GM21529 (cell line): ENCODE measurements around the gene RNF123.
"Not testable (repeated sequence)": the region's sequence is repeated elsewhere in the genome, so short reads cannot be mapped to it uniquely, and the experiment has no call there.

Experiments used
- ATAC-seq: cut with Tn5 transposase; IDR thresholded peaks from one replicate; pipeline ENCODE4 v1.9.1; 2021; ENCODE audit not compliant: unreplicated experiment

RNF123 gene

GRCh38 chr3:49675912-49676311, 13.4 kb upstream of the RNF123 start:
- ATAC-seq: no peak

GRCh38 chr3:49680493-49681231, 8.7 kb upstream of the RNF123 start:
- no peak for ATAC-seq

GRCh38 chr3:49681232-49681522, 8.2 kb upstream of the RNF123 start:
- no peak for ATAC-seq

DNA sequence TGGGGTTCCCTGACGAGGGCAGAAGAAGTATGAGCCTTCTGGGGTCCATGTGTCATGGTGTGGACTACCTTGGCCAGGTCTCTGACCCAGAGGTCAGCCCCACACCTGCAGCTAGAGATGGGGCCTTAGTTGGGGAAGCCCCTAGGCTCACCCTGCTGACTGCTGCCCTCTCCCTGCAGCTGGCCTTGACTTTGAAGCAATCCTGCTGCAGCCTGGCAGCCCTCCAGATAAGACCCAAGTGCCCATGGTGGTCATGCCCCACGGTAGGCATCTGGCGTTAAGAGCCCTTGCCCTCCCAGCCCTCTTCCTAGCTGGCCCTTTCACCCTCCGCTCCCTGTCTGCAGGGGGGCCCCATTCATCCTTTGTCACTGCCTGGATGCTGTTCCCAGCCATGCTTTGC, 7.8 kb upstream of the RNF123 start:
- no peak for ATAC-seq

DNA sequence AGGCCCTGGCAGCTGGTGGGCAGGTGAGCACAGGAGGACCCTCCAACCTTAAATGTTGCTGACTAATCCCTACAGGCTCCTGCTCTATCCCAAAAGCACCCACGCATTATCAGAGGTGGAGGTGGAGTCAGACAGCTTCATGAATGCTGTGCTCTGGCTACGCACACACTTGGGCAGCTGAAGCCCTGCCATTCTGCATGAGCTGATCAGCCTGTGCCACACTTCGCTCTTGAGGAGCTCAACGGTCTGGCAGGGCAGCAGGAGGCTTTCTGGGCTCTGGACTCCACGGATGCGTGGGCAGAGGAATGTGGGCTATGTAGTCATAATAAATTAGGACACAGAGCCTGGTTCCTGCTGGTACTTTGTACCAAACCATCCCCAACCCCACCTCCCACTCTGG, 6.2 kb upstream of the RNF123 start:
- ATAC-seq: no peak

DNA sequence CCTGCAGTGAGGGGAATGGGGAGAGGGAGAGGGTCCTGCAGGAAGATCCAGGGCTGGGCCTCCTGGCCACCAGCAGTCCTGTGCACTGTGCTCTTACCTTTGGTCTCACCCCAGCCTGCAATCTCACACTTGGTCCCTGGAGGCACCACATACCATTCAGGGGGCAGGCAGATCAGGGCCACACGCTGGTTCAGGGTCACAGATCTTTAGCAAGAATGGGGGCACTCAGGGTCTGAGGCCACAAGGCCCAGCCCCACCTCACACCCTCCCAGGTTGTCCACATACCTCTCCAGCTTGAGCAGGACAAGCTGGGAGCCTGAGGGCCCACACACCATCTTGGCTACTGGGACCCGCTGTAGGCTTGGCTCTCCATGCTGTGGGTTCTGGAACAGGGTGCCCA, 4.9 kb upstream of the RNF123 start:
- ATAC-seq: not testable (repeated sequence)

DNA sequence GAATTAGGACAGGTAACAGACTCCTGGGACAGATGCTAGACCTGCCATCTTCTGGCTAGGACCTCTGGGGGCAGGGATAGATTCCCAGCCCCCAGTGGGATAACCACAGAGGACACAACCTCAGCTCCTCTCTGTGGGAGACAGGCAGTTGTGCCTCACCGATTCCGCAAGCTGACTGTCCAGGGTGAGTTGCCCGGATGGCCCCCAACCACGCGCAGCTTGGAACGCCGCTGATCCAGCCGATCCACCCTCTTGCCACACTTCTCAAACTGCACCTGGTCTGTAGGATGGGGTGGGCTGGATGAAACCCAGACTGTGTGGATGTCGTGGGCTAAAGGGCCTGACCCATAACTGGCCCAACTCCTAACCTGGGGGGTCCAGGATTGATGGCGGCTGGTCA, 4.3 kb upstream of the RNF123 start:
- not testable (repeated sequence) for ATAC-seq

- ATAC-seq: not testable (repeated sequence)
Measured at GRCh38 chr3:49685846-49686245, 3.5 kb upstream of the RNF123 start.

GRCh38 chr3:49686346-49686745, 3.0 kb upstream of the RNF123 start:
- not testable (repeated sequence) for ATAC-seq

- ATAC-seq: not testable (repeated sequence)
Measured at GRCh38 chr3:49686769-49687423, 2.5 kb upstream of the RNF123 start.

DNA sequence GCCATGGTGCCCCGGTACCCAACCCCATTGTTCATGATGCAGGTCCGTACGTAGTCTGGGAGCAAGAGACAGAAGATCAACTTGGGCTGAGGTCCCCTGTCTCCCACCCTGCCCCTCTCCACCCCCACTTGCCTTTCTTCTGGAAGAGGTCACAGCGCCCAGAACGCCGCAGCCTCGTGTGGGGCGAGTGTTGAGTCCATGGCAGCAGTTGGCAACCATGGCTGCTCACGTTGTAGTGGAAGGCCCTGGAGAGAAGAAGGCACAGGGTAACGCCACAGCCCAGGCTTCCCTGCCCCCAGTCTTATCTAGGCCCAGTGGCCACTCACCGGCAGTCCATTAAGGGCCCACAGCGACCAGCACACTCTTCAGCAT, 1.9 kb upstream of the RNF123 start:
- ATAC-seq: not testable (repeated sequence)

- not testable (repeated sequence) for ATAC-seq
Measured at GRCh38 chr3:49688338-49689045, 865 bp upstream of the RNF123 start.

GRCh38 chr3:49689908-49690624, 709 bp downstream of the RNF123 start:
- not testable (repeated sequence) for ATAC-seq

DNA sequence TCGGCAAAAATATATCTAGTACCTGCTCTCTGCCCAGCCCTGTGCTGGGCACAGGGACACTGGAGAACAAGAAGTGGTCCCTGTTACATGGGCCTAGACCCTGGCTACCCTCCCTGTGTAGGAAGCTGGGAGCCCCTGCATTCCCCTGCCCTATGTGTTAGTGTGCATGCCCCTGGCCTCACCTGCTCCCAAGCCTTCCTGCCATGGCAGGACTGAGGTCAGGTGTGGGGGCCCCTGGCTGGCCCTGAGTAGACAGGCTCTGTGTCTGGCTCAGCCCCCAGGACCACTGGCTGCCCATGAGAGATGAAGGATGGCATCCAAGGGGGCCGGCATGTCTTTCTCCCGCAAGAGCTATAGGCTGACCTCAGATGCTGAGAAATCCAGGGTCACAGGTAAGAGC, 1.5 kb downstream of the RNF123 start:
- ATAC-seq: not testable (repeated sequence)

DNA sequence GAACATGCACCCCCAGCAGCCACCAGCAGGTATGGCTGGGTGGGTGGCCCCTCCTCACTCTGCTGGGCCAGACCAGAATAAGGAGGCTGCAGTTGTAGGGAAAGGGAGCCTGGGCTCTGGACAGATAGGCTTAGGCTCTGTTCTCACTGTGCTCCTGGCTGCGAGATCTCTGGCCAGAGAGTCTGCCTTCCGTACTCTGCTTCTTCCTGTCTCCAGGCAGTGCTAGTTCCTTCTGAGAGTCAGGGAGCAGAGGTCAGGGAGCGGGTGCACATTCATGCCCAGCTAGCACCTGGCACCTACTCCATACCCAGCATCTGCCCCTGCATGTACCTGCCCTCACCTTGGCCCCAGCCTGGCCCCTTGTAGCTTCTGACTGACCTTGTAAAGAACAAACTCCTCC, 2.1 kb downstream of the RNF123 start:
- not testable (repeated sequence) for ATAC-seq

GRCh38 chr3:49694409-49695070, 5.2 kb downstream of the RNF123 start:
- ATAC-seq: not testable (repeated sequence)

DNA sequence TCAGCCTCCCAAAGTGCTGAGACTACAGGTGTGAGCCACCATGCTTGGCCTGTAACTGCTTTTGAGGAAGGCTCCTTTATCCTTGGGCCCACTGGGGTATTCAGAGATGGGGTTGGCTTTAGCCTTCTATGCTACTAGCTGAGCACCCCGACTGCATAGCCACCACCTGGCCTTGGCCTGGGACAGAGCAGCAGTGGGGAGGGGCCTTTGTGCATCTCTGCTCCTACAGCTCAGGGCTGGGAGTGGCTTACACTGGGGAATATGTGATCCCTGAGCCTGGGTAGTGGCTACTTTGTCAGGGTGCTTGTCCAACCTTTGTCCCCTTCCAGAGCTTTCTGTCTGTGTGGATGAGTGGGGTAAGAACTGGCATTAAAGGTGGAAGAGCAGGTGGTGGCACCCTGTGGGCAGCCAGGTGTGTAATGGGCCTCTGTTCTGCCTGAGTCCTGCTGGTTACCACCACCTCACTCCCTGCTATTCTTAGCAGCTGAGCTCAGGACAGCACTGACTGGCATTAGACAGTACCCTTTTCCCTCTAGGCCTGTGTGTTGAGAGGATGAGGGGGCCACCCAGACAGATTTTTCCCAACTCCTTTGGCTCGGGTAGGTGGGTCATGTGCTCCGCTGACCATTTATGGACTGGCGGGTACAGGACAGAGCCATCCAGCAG, 6.1 kb downstream of the RNF123 start:
- not testable (repeated sequence) for ATAC-seq

DNA sequence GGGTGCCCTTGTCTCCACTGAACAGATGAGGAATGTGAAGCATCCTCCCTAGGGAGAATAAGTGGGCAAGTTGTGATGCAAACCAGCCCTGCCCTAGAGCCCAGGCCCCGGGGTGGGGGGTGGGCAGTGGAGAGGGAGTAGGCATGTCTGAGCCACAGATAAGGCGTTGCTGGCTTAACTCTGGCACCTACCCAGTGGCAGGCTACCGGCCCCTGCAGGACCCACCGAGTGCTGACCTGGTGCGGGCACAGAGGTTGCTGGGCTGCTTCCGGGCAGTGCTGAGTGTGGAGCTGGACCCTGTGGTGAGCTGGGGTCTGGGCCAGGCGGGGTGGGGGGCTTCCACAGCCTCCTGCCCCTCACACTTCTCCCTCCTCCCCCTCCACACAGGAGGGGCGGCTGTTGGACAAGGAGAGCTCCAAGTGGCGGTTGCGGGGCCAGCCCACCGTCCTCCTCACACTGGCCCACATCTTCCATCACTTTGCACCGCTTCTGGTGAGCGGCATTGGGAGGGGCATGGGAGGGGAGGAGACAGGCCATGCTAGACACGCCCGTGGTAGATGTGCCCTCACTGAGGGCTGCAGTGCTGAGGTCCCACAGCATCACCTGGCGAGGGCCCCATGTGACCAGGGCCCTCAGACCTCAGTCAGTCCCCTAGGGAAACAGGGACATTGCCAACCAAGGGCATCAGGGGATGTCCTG, 10.1 kb downstream of the RNF123 start:
- no peak for ATAC-seq

GRCh38 chr3:49700014-49700413, 10.7 kb downstream of the RNF123 start:
- no peak for ATAC-seq
